NCI-H2107 treated with DMSO at 0.1 percent for 48 hours (cell line): ENCODE results near the gene ULK4.
A peak's percentile ranks its signal among the peaks of the same experiment; 100 is the strongest.

Experiments
- DNase-seq: peaks from one replicate; lab custom pipeline; 2025; ENCODE audit not compliant: unreplicated experiment; lab: John Stamatoyannopoulos, UW

Gene ULK4

GRCh38 chr3:41277790-41278465, 684.0 kb downstream of the ULK4 start:
- no peak for DNase-seq

GRCh38 chr3:41276191-41276590, 685.7 kb downstream of the ULK4 start:
- no peak for DNase-seq

- DNase-seq, result no peak
Observed at GRCh38 chr3:41274944-41275668, 686.8 kb downstream of the ULK4 start.

- DNase-seq, result no peak
Observed at GRCh38 chr3:41272667-41273066, 689.2 kb downstream of the ULK4 start.

- DNase-seq, result no peak
Observed at GRCh38 chr3:41267975-41268640, 693.8 kb downstream of the ULK4 start.

GRCh38 chr3:41265823-41266273, 696.1 kb downstream of the ULK4 start:
- DNase-seq, result no peak

GRCh38 chr3:41265011-41265545, 696.8 kb downstream of the ULK4 start:
- no peak for DNase-seq

GRCh38 chr3:41260063-41260450, 701.8 kb downstream of the ULK4 start:
- DNase-seq, result peak; percentile 9

GRCh38 chr3:41259449-41260062, 702.3 kb downstream of the ULK4 start:
- no peak for DNase-seq

GRCh38 chr3:41258239-41258800, 703.6 kb downstream of the ULK4 start:
- DNase-seq, result no peak

- DNase-seq, result no peak
Observed at GRCh38 chr3:41251593-41251992, 710.3 kb downstream of the ULK4 start.

GRCh38 chr3:41250825-41251224, 711.1 kb downstream of the ULK4 start:
- DNase-seq, result no peak

- DNase-seq, result no peak
Observed at GRCh38 chr3:41249318-41249717, 712.6 kb downstream of the ULK4 start.

- DNase-seq, result no peak
Observed at GRCh38 chr3:41248525-41248924, 713.4 kb downstream of the ULK4 start.

- no peak for DNase-seq
Observed at GRCh38 chr3:41247055-41248004, 714.6 kb downstream of the ULK4 start.

GRCh38 chr3:41244620-41245336, 717.1 kb downstream of the ULK4 start:
- no peak for DNase-seq

- DNase-seq, result no peak
Observed at GRCh38 chr3:41243183-41243582, 718.7 kb downstream of the ULK4 start.

GRCh38 chr3:41241800-41242571, 719.9 kb downstream of the ULK4 start:
- no peak for DNase-seq

GRCh38 chr3:41241161-41241560, 720.7 kb downstream of the ULK4 start:
- no peak for DNase-seq
